ENCODE measurements around the gene FAM163B.

- TF ChIP-seq CTCF (IDR thresholded peaks at IDR 0.05 in 2 of 3, conservative IDR thresholded peaks at IDR 0.05 in 1 of 3; ENCODE audit: insufficient read depth in 2 of 3, low read depth in 1 of 3, low read length in 3 of 3) (no peak), SETDB1 (IDR thresholded peaks at IDR 0.05; ENCODE audit: low read length) (no peak), ZNF766 (CRISPR knock-in tag; conservative IDR thresholded peaks at IDR 0.05) (0 out of 2 replicates have a peak, but pooled peaks have one; percentile 23), WHSC1 (IDR thresholded peaks at IDR 0.05; ENCODE audit: low read length) (no peak), KLF16 (IDR thresholded peaks at IDR 0.05) (no peak), SMARCA4 (IDR thresholded peaks at IDR 0.05) (no peak), TAF1 (IDR thresholded peaks at IDR 0.05; ENCODE audit: control insufficient read depth, extremely low read depth, insufficient read depth, low read length, severe bottlenecking) (no peak), ZNF197 (CRISPR knock-in tag; IDR thresholded peaks at IDR 0.05; ENCODE audit: low read depth) (no peak), ZNF444 (CRISPR knock-in tag; IDR thresholded peaks at IDR 0.05) (no peak), SRF (CRISPR knock-in tag; IDR thresholded peaks at IDR 0.05) (no peak), TCF7 (IDR thresholded peaks at IDR 0.05; ENCODE audit: borderline replicate concordance) (no peak), EP300 (IDR thresholded peaks at IDR 0.05; ENCODE audit: low read length) (no peak), CHD4 (IDR thresholded peaks at IDR 0.05; ENCODE audit: insufficient read depth, insufficient replicate concordance, low read depth, low read length, poor library complexity, severe bottlenecking) (no peak)
Measured at GRCh38 chr9:133609311-133610098, at the start of gene FAM163B.

All from K562 (cell line).